Activated CD8-positive, alpha-beta memory T cell treated with anti-CD3 and anti-CD28 coated beads, Interleukin-2, amount 50 U/mL, for 24 hours (primary cell): ENCODE measurements around the gene ALS2.
"Not testable (repeated sequence)": the region's sequence is repeated elsewhere in the genome, so short reads cannot be mapped to it uniquely, and the experiment has no call there.

Source experiments
- DNase-seq: peaks from one replicate; pipeline ENCODE4 v3.0.0-alpha.2; 2020; ENCODE audit errors: extremely low read depth

ALS2 gene

GRCh38 chr2:201674794-201675193 lies 105.9 kb downstream of the ALS2 start:
- no peak for DNase-seq

- DNase-seq, result no peak
Observed at GRCh38 chr2:201674298-201674697, 106.4 kb downstream of the ALS2 start.

- DNase-seq, result no peak
Observed at GRCh38 chr2:201673546-201673945, 107.2 kb downstream of the ALS2 start.

GRCh38 chr2:201671205-201671604 lies 109.5 kb downstream of the ALS2 start:
- DNase-seq, result not testable (repeated sequence)

- no peak for DNase-seq
Observed at GRCh38 chr2:201669865-201670264, 110.9 kb downstream of the ALS2 start.

- no peak for DNase-seq
Observed at GRCh38 chr2:201668402-201668910, 112.3 kb downstream of the ALS2 start.

- DNase-seq, result no peak
Observed at GRCh38 chr2:201664334-201664733, 116.4 kb downstream of the ALS2 start.

GRCh38 chr2:201661366-201661765 lies 119.4 kb downstream of the ALS2 start:
- no peak for DNase-seq

GRCh38 chr2:201660293-201660895 lies 120.3 kb downstream of the ALS2 start:
- no peak for DNase-seq

- DNase-seq, result no peak
Observed at GRCh38 chr2:201656740-201657139, 124.0 kb downstream of the ALS2 start.

GRCh38 chr2:201656102-201656501 lies 124.6 kb downstream of the ALS2 start:
- DNase-seq, result no peak

- DNase-seq, result no peak
Observed at GRCh38 chr2:201654616-201655384, 125.9 kb downstream of the ALS2 start.

- DNase-seq, result no peak
Observed at GRCh38 chr2:201653221-201653620, 127.5 kb downstream of the ALS2 start.
